HG03571 (cell line): ENCODE results near the gene LMAN2.

Source experiments
- ATAC-seq: cut with Tn5 transposase; IDR thresholded peaks from one replicate; pipeline ENCODE4 v1.9.1; 2021; ENCODE audit not compliant: unreplicated experiment

Gene LMAN2, protein sequence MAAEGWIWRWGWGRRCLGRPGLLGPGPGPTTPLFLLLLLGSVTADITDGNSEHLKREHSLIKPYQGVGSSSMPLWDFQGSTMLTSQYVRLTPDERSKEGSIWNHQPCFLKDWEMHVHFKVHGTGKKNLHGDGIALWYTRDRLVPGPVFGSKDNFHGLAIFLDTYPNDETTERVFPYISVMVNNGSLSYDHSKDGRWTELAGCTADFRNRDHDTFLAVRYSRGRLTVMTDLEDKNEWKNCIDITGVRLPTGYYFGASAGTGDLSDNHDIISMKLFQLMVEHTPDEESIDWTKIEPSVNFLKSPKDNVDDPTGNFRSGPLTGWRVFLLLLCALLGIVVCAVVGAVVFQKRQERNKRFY

DNA sequence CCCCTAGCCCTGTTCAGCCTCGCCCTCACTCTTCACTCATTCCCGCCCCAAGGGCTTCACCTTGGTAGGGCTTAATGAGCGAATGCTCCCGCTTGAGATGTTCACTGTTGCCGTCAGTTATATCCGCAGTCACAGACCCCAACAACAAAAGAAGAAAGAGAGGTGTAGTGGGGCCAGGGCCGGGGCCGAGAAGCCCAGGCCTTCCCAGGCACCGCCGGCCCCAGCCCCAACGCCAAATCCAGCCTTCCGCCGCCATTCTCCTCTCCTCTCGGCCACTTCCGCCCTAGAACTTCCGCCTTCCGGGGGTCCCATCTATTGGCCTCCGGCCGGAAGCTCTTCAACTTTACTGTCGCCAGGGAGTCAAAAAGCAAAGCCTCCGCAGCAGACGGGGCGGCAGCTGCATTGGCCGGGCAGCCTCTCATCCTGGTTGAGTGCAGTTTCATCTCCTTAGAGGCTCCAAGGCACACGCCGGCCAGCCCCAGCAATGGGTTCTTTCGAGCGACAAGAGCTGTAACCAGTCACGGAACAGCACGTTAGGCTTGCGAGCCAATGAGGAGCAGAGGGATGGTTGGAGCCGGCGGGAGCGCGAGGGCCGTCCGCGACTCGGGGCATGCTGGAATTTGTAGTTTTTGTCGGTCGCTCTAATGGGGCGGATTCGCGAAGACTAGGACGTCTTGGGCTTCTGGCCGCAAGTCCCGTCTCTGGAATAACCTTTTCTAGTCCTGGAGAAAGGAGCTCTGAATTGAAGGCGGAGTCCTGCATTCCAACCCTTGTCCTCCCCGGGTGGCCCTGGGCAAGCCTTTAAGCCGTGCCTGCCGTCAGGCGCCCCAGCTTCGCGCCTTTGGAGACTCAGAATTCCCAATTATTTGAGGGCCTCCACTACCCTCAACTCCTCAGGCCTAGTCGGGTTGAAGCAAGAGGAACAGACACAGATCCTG is at the start of gene LMAN2:
LMAN2 (minus strand) TSS at position 277 of the 938 bp plus-strand sequence; CDS start at position 256, 21 bp downstream.
- ATAC-seq, result peak; percentile 94

GRCh38 chr5:177399997-177400868 is 48.8 kb upstream of the LMAN2 start, which contains the start of gene PFN3:
Gene PFN3 (minus strand): TSS chr5:177400661. CDS start chr5:177400576, 85 bp downstream.
- no peak for ATAC-seq

GRCh38 chr5:177397875-177398390 is 46.5 kb upstream of the LMAN2 start:
- ATAC-seq, result no peak

GRCh38 chr5:177396807-177397206 is 45.3 kb upstream of the LMAN2 start:
- no peak for ATAC-seq

- no peak for ATAC-seq
Observed at GRCh38 chr5:177396078-177396477, 44.6 kb upstream of the LMAN2 start.

DNA sequence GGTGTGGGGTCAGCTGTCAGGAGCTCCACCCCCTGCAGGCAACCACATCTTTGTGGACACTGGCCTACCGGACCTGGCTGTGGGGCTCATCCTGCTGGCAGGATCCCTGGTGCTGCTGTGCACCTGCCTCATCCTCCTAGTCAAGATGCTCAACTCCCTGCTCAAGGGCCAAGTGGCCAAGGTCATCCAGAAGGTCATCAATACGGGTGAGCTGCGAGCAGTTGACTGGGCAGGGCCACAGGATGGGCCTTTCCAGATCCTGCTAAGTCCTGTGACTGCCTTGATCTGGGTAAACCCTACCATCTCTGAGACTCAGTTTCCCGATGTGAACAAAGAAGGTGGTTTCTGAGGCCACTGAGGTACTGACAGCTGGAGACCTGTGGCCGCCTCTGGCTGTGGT is 42.5 kb upstream of the LMAN2 start:
- no peak for ATAC-seq

DNA sequence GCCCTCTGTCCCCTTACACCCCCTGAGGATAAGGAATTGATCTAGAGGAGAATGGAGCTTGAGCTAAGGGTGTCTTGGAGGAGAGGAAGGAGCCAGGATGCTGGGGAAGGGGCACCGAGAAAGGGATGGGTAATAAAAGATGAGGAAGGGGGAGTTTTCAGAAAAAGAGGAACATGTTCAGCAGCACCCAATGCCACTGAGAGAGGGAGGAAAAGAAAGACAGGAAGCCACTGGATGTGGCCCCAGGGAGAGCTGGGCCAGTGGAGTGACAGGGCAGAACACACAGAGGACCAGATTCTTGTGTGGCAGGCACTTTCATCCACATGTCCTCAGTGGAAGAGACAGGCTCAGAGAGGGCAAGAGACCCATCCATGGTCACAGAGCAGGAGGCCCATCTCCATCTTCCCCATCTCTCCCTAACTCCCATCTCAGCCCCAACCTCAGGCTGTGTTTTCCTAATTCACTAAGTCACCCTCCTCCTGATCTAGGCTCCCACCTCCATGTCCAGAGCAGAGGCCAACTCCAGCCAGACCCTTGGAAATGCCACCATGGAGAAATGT is 41.8 kb upstream of the LMAN2 start:
- no peak for ATAC-seq

GRCh38 chr5:177392765-177393164 is 41.3 kb upstream of the LMAN2 start:
- ATAC-seq, result no peak

DNA sequence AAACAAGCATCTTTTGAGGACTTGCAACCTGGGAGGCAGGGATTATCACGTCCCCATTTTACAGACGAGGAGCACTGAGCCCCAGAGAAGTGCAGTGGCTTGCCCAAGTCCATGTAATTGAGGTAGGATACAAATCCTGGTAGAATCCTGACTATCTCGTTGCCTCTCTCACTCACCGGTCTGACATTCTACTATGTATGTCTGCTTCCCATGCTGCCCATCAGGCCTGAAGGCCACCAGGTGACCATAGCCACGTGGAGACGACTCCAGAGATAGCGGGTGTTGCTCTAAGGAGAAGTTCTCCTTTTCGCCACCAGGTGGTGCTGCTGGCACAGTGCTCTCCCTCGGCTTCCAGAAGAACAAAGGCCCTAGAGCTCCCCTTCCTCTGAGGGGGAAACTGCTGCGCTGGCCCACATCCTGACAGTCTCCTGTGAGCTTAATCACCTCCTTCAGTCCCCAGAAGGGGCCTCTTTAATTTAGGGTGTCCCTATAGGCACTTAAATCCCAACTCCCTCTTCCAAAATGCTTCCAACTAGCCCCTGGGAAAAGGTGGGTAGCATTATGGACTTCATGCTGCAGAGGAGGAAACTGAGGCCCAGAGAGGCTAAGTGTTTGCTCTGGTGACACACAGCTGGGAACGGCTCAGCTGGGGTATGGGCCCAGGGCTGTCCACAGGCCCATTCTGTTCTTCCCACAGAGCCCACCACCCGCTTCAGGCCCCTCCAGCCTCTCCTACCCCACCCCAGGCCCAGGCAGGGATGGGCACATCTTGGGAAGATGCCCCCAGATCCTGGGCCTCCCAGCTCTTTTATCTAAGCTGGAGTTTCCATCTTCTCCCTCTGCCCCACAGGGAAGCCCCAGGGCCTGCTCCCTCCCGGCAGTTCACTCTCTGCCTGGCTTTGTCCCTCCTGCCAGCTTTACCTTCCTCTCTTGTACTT is 39.2 kb upstream of the LMAN2 start:
- ATAC-seq, result peak; percentile 68

GRCh38 chr5:177389241-177390169 is 38.0 kb upstream of the LMAN2 start:
- no peak for ATAC-seq

GRCh38 chr5:177388521-177389052 is 37.1 kb upstream of the LMAN2 start:
- ATAC-seq, result no peak

GRCh38 chr5:177387405-177387804 is 35.9 kb upstream of the LMAN2 start:
- no peak for ATAC-seq

DNA sequence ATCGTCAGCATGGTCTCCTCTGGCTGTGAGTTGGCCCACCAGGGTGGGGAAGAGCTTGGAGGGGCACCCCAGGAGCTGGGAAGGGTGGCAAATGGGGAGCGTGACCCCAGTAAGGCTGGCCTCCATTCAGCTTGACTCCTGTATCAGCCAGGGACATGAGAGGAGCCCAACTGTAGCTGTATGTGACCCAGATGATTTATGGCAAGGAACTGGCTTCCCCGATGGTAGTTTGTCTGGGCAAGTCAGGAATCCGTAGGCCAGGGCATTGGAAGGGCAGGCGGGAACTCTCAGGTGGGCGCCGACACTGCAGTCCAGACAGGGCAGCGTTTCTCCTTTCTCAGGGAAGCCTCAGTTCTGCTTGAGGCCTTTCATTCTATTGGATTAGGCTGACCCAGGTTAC is 35.1 kb upstream of the LMAN2 start:
- no peak for ATAC-seq

DNA sequence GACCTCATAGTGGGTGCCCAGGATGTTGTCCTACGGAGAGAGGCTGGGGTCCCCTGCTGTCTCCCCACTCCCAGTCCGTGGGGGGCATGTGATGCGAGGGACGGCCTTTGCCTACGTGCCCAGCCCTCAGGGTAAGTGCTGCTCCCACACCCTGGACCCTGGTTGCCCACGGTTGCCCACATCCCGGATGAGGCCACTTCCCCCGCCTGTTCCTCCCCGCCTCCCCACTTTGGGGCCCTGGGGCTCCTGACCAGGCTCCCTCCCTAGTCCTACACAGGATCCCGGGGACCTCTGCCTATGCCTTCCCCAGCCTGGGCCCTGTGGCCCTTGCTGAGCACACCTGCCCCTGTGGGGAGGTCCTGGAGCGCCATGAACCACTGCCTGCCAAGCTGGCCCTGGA is 34.3 kb upstream of the LMAN2 start:
- ATAC-seq, result no peak

GRCh38 chr5:177384134-177384533 is 32.7 kb upstream of the LMAN2 start, which contains the start of gene SLC34A1:
Gene SLC34A1 (plus strand): TSS chr5:177384434. CDS start chr5:177385742, 1,308 bp downstream.
- ATAC-seq, result no peak

GRCh38 chr5:177383181-177383580 is 31.7 kb upstream of the LMAN2 start:
- no peak for ATAC-seq

GRCh38 chr5:177382423-177383029 is 31.1 kb upstream of the LMAN2 start:
- no peak for ATAC-seq

DNA sequence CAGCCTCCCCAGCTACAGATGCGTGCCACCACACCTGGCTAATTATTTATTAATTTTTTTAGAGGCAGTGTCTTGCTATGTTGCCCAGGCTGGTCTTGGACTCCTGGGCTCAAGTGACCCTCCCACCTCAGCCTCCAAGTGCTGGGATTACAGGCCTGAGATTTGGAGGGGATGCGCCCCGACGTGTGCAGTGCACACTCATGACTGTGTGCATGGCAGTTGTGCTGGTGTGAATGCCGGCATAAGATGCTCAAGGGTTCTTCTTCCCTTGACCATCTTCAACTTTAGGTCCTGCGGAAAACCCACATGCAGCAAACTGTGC is 29.3 kb upstream of the LMAN2 start:
- ATAC-seq, result no peak
